ENCODE data around the gene MAGEA8. TPM values are rescaled to one million over a fixed set of nuclear protein-coding genes. Genes with fewer than 3 reads are reported as not detected.

Gene MAGEA8
- total RNA-seq, 1 experiment from 2014 or later = not detected

DNA sequence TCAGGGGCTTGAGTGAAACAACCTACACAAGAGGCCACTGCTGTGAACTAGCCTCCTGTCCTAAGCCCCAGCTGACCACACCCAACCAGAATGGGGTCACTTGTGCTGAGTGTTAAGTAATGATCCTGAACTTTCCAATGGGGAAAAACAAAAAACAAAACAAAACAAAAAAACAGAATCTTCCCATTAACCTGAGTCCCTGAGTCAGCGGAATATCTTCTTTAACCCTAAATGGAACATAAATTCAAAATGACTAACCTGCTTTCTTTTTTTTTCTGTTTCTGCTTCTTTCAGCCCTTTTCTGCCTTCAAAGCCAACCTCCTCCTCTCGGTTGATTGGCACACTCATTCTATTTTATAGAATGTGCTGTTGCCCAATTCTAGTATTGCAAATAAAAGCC, 31.2 kb upstream of the MAGEA8 start:
- peaks cover 16% of the 10 kb centered on the region in 2 experiments for H3K4me1 Mint-ChIP-seq
- no peak overlapping the region for H2BK15ac ChIP-seq (ENCODE audit: low read depth, low read length)
- H2AK5ac ChIP-seq (ENCODE audit: insufficient read length, low read length) = no peak overlapping the region
- H3K18ac ChIP-seq (ENCODE audit: insufficient read length, low read depth, low read length) = no peak overlapping the region
- no peak overlapping the region for H3K27ac Mint-ChIP-seq
- no peak overlapping the region for H4K5ac ChIP-seq (ENCODE audit: insufficient read length, low read depth, low read length)
- no peaks in the 10 kb centered on the region for H3K27me3 Mint-ChIP-seq (ENCODE audit: low read depth)
- TF ChIP-seq, protein P1, sequence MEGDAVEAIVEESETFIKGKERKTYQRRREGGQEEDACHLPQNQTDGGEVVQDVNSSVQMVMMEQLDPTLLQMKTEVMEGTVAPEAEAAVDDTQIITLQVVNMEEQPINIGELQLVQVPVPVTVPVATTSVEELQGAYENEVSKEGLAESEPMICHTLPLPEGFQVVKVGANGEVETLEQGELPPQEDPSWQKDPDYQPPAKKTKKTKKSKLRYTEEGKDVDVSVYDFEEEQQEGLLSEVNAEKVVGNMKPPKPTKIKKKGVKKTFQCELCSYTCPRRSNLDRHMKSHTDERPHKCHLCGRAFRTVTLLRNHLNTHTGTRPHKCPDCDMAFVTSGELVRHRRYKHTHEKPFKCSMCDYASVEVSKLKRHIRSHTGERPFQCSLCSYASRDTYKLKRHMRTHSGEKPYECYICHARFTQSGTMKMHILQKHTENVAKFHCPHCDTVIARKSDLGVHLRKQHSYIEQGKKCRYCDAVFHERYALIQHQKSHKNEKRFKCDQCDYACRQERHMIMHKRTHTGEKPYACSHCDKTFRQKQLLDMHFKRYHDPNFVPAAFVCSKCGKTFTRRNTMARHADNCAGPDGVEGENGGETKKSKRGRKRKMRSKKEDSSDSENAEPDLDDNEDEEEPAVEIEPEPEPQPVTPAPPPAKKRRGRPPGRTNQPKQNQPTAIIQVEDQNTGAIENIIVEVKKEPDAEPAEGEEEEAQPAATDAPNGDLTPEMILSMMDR (conservative IDR thresholded peaks at IDR 0.05) = no peak
- no peak overlapping the region for H2AFZ ChIP-seq (ENCODE audit: low read length)
- no peak overlapping the region for H4K8ac ChIP-seq (replicated peaks; ENCODE audit: insufficient read length, low read depth, low read length)
- H3K23me2 ChIP-seq (ENCODE audit: insufficient read length, low read depth, low read length, poor library complexity, severe bottlenecking) = no peaks in the 10 kb centered on the region
- peaks cover 0 to 4% (median 1%) of the 10 kb centered on the region in 3 experiments; a peak in 3 of 7 replicates for H3K36me3 Mint-ChIP-seq (ENCODE audit: insufficient read depth in 1 of 3, low read depth in 3 of 3)
- H3K56ac ChIP-seq (ENCODE audit: insufficient read length, low read depth, low read length) = no peak overlapping the region
- no peaks in the 10 kb centered on the region for H4K20me1 ChIP-seq (ENCODE audit: control insufficient read depth, insufficient read depth, insufficient read length)
- H3K4me2 ChIP-seq (ENCODE audit: insufficient read depth, insufficient read length, low read length) = no peak overlapping the region
- no peak overlapping the region for H3K9ac ChIP-seq (ENCODE audit: extremely low read depth, insufficient read length, low read length)
- peaks cover 72 to 77% of the 10 kb centered on the region in 2 experiments for H3K9me3 Mint-ChIP-seq
- no peak overlapping the region for H3K4ac ChIP-seq (ENCODE audit: low read depth, low read length)
- no peak overlapping the region for H3K14ac ChIP-seq (ENCODE audit: insufficient read depth, low read length)
- H2BK12ac ChIP-seq (ENCODE audit: insufficient read length, low read depth, low read length) = no peak overlapping the region
- no peak overlapping the region for H2BK20ac ChIP-seq (ENCODE audit: low read depth, low read length, poor library complexity, severe bottlenecking)
- H3T11ph ChIP-seq (ENCODE audit: low read length) = no peak overlapping the region
- no peak overlapping the region for H2BK5ac ChIP-seq (ENCODE audit: insufficient read length, low read length)
- H3K4me1 ChIP-seq (ENCODE audit: insufficient read depth, low read length) = no peaks in the 10 kb centered on the region
- H2BK120ac ChIP-seq (ENCODE audit: low read depth, low read length, poor library complexity, severe bottlenecking) = no peak overlapping the region
- WGBS (ENCODE audit: extremely low coverage, insufficient read length, low lambda C conversion rate) = no CpG with 5 or more reads among the region's 2 CpGs
- no peaks in the 10 kb centered on the region for H3K79me1 ChIP-seq (ENCODE audit: insufficient read depth, low read depth, low read length, poor library complexity, severe bottlenecking)
- H4K91ac ChIP-seq (ENCODE audit: insufficient read length, low read depth, low read length) = no peak overlapping the region
- no peak for DNase-seq
- H3K79me2 ChIP-seq (ENCODE audit: insufficient read depth, low read length) = no peaks in the 10 kb centered on the region
- H3K27me3 ChIP-seq (ENCODE audit: insufficient read depth, low read length) = no peaks in the 10 kb centered on the region
- H3K4me3 Mint-ChIP-seq = no peak overlapping the region
- no peak overlapping the region for H3K23ac ChIP-seq (ENCODE audit: insufficient read length, low read depth, low read length)
- H3K9me3 ChIP-seq (ENCODE audit: control insufficient read depth, low read depth, low read length) = peaks cover 53% of the 10 kb centered on the region
- H3K27ac ChIP-seq (ENCODE audit: insufficient read length, low read depth, low read length) = no peak overlapping the region
